GM18505 (cell line): ENCODE measurements around the gene RNF217.
"Not testable (repeated sequence)": the region's sequence is repeated elsewhere in the genome, so short reads cannot be mapped to it uniquely, and the experiment has no call there.

Source experiments
- ATAC-seq: cut with Tn5 transposase; IDR thresholded peaks from one replicate; pipeline ENCODE4 v1.9.1; 2021; ENCODE audit not compliant: unreplicated experiment
- POLR2A ChIP-seq: IDR thresholded peaks from 4 replicates; pipeline ENCODE4 v1.6.1; 2011; ENCODE audit warnings: borderline replicate concordance; ENCODE audit not compliant: insufficient read depth, insufficient read length; ENCODE audit errors: extremely low read depth

RNF217 gene

GRCh38 chr6:125120054-125120590 lies 157.9 kb downstream of the RNF217 start:
- no peak for TF ChIP-seq POLR2A
- ATAC-seq: no peak

DNA sequence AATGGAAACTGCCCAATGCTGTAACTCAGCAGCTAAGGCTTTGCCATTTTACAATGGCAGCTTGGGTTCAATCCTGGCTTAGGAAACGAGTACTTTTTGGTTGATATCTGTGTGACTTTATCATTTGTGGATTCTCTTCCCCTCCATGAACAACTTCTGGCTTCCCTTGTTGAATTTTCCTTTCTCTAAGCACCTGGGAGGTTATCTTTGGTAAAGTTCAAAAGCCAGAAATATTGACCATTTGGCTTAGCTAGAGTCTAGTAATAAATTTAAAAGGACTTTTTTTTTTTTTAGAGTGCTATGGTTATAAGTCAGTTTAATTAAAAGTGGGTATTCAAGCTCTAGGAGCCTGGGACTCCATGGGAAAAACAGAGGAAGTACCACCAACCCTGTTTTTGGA lies 159.7 kb downstream of the RNF217 start:
- no peak for TF ChIP-seq POLR2A
- ATAC-seq: no peak

- no peak for TF ChIP-seq POLR2A
- ATAC-seq: no peak
Measured at GRCh38 chr6:125123051-125123450, 160.8 kb downstream of the RNF217 start.

DNA sequence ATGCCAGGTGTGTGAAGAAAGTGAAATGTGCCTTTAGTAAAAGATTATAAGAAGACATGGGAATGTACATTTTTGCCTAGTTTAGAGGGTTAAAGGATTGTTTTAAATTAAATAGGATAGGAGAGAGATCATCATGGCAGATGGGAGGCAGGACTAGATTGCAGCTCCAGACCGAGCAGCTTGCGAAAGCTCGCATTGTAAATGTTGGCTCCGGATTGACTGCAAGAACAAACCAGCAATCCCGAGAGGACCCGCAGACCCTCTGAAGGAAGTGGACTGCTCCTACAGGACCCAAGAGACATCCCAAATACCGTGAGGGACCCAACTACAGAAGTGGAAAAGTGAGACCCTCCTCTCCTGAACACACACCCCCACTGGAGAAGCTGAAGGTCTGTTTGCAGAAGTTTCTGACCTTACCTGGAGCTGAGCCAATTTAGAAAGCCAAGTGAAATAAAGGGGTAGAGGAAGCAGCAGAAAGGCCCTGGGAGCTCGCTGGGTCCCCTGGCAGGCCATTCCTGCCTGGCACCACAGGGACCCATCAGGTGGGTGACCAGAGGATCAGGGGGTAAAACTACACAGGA lies 161.3 kb downstream of the RNF217 start:
- no peak for TF ChIP-seq POLR2A
- no peak for ATAC-seq

GRCh38 chr6:125124049-125124669 lies 161.9 kb downstream of the RNF217 start:
- no peak for TF ChIP-seq POLR2A
- no peak for ATAC-seq

DNA sequence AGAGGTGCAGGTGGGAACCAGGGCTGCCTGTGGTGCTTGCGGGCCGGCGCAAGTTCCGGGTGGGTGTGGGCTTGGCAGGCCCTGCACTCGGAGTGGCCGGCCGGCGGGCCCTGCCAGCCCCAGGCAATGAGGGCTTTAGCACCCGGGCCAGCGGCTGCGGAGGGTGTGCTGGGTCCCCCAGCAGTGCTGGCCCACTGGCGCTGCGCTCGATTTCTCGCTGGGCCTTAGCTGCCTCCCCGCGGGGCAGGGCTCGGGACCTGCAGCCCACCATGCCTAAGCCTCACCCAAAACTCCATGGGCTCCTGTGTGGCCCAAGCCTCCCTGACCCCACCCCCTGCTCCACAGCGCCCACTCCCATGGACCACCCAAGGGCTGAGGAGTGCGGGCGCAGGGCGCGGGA lies 163.6 kb downstream of the RNF217 start:
- ATAC-seq: not testable (repeated sequence)

DNA sequence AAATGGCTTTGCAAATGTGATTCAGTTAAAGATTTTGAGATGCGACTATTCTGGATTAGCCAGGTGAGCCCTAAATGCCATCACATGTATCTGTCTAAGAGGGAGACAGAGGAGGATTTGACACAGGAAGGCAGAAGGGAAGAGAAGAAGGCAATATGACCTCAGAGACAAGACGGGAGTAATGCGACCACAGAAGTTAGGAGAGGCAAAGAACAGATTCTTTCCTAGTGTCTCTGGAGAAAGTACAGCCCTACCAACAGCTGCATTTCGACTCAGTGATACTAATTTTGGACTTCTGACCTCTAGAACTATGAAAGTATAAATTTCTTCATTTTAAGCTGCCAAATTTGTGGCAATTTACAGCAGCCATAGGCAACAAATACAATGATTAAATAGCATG lies 167.1 kb downstream of the RNF217 start:
- ATAC-seq: no peak

GRCh38 chr6:125132058-125132457 lies 169.8 kb downstream of the RNF217 start:
- ATAC-seq: no peak
- no peak for TF ChIP-seq POLR2A

More for the DNA sequence above, 167.1 kb downstream of the RNF217 start:
- TF ChIP-seq POLR2A: no peak

DNA sequence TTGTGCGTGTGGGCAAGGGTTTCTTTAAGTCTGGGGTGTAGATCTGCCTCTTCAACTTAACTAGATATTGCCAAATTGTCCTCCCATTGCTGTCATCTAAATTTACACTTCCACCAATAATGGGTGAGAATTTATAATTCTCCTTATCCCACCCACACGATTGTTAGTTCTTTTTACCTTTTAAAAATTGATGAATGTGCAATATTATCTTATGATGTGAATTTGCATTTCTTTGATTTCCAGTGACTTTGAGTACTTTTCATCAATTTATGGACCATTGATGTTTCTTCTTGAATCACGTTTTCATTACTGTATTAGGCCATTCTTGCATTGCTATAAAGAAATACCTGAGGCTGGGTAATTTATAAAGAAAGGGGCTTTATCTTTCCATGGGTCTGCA lies 174.1 kb downstream of the RNF217 start:
- TF ChIP-seq POLR2A: no peak
- ATAC-seq: no peak

DNA sequence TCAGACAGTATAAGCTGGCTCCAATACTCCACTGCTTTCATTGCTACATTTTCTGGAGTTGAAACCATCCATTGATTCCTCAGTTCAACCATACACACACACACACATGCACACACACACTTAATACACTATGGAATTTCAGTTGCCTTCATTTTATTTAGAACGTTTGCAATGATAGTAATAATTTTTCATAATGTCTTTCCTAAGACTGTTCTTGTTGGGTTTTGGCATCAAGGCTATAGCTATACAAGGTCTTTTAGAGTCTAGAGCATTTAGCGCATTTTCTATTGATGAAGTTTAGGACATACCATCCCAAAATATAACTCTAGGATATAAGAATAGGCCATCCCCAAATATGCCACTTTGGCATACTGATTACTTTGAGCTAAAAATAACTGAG lies 175.8 kb downstream of the RNF217 start:
- no peak for TF ChIP-seq POLR2A
- no peak for ATAC-seq

GRCh38 chr6:125140808-125141207 lies 178.6 kb downstream of the RNF217 start:
- TF ChIP-seq POLR2A: no peak
- ATAC-seq: no peak
